ENCODE measurements around the gene VEGFA. TPM values are rescaled to one million over a fixed set of nuclear protein-coding genes. Genes with fewer than 3 reads are reported as not detected.

VEGFA gene
- total RNA-seq, 1 donor from 2014 or later: 29.0 TPM

GRCh38 chr6:43821101-43821886, 51.3 kb downstream of the VEGFA start:
- ATAC-seq (ENCODE audit: low read depth): no peak
- Mint-ChIP-seq H3K9me3 (no peaks in the 10 kb centered on the region), H3K4me3 (no peak overlapping the region), H3K36me3 (ENCODE audit: low read depth) (no peaks in the 10 kb centered on the region), H3K27ac (no peak overlapping the region), H3K27me3 (peaks cover 19% of the 10 kb centered on the region), H3K4me1 (no peaks in the 10 kb centered on the region)
- no peak for DNase-seq
- intact Hi-C loops (cut with micrococcal nuclease): no loop called here
- ChIA-PET POLR2A (no interaction called here), CTCF (no interaction called here)
- TF ChIP-seq CTCF (IDR thresholded peaks at IDR 0.05): no peak

GRCh38 chr6:43823390-43823789, 53.4 kb downstream of the VEGFA start:
- intact Hi-C loops (cut with micrococcal nuclease): no loop called here
- DNase-seq (no peak), ATAC-seq (ENCODE audit: low read depth) (no peak)
- Mint-ChIP-seq H3K4me1 (no peaks in the 10 kb centered on the region), H3K27ac (no peak overlapping the region), H3K36me3 (ENCODE audit: low read depth) (no peaks in the 10 kb centered on the region), H3K9me3 (no peaks in the 10 kb centered on the region), H3K4me3 (no peak overlapping the region), H3K27me3 (peaks cover 13% of the 10 kb centered on the region)
- TF ChIP-seq CTCF (IDR thresholded peaks at IDR 0.05): no peak
- ChIA-PET POLR2A (no interaction called here), CTCF (no interaction called here)

GRCh38 chr6:43823879-43824702, 54.1 kb downstream of the VEGFA start:
- no peaks in the 10 kb centered on the region for H3K4me1 Mint-ChIP-seq
- H3K36me3 Mint-ChIP-seq (ENCODE audit: low read depth): no peaks in the 10 kb centered on the region
- H3K27me3 Mint-ChIP-seq: peaks cover 13% of the 10 kb centered on the region
- H3K9me3 Mint-ChIP-seq: no peaks in the 10 kb centered on the region
- CTCF ChIA-PET: no interaction called here
- POLR2A ChIA-PET: no interaction called here
- no peak overlapping the region for H3K27ac Mint-ChIP-seq
- DNase-seq: no peak
- ATAC-seq (ENCODE audit: low read depth): no peak
- no peak for TF ChIP-seq CTCF (IDR thresholded peaks at IDR 0.05)
- intact Hi-C loops (cut with micrococcal nuclease): no loop called here
- no peak overlapping the region for H3K4me3 Mint-ChIP-seq

GRCh38 chr6:43824703-43825064, 54.7 kb downstream of the VEGFA start:
- Mint-ChIP-seq H3K27me3 (peaks cover 15% of the 10 kb centered on the region), H3K9me3 (no peaks in the 10 kb centered on the region), H3K27ac (no peak overlapping the region), H3K4me3 (no peak overlapping the region), H3K36me3 (ENCODE audit: low read depth) (no peaks in the 10 kb centered on the region), H3K4me1 (no peaks in the 10 kb centered on the region)
- CTCF ChIA-PET: no interaction called here
- intact Hi-C loops (cut with micrococcal nuclease): no loop called here
- no peak for DNase-seq
- TF ChIP-seq CTCF (IDR thresholded peaks at IDR 0.05): no peak
- POLR2A ChIA-PET: no interaction called here
- ATAC-seq (ENCODE audit: low read depth): no peak
